HG03469 (cell line): ENCODE measurements around the gene PRKACB.

Experiments used
- ATAC-seq: cut with Tn5 transposase; IDR thresholded peaks from one replicate; pipeline ENCODE4 v1.9.1; 2021; ENCODE audit warnings: mild to moderate bottlenecking, moderate library complexity, moderate number of reproducible peaks; ENCODE audit not compliant: unreplicated experiment

The PRKACB gene

DNA sequence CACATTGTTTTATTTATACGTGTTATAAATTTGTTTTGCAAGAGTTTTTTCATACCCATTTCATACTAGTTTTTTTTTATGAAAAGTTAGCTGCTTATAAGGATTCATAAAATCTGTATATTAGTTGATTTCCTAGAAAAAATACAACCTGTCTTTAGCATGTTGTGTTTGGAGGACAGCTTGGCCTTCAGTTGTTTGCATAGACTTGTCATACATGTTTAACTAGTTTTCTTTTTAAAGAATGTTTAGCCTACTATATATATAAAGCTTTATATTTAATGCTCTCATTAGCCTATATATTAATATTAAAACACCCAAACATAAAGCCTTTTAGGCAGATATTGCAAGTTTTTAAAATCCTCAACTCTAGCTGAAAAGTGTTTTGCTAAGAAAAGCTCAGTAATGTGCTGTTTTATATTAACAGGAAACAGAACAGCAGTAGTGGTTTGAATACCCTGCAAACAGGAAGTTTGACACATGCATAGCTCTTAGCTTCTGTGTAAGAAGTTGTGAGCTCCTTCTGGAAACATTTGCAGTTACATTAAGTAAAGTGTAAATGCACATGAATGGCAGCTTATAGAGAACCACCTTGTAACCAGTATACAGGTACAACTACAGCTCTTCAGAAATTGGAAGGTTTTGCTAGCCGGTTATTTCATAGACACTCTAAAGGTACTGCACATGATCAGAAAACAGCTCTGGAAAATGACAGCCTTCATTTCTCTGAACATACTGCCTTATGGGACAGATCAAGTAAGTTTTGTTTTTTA, at the start of gene PRKACB:
Gene PRKACB, plus strand, starts transcription at position 476 of the 770 bp plus-strand sequence. Its CDS starts 91 bp downstream, at position 567.
- peak; percentile 91 for ATAC-seq

DNA sequence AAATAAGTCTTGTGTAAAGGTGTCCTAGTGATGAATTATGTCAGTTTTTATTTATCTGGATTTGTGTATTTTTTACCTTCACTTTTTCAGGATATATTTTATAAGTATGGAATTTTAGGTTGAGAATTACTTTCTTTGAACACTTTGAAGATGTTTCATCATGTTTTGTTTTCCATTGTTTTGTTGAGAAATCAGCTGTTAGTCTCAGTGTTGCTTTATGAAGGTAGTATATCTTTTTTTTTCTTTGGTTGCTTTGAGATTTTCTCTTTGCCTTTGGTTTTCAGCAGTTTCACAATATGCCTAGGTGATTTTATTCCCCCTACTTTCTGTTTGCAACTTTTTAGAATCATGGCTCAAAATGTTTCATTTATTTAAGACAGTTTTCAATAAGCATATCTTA, 48.8 kb upstream of the PRKACB start:
- ATAC-seq = no peak

DNA sequence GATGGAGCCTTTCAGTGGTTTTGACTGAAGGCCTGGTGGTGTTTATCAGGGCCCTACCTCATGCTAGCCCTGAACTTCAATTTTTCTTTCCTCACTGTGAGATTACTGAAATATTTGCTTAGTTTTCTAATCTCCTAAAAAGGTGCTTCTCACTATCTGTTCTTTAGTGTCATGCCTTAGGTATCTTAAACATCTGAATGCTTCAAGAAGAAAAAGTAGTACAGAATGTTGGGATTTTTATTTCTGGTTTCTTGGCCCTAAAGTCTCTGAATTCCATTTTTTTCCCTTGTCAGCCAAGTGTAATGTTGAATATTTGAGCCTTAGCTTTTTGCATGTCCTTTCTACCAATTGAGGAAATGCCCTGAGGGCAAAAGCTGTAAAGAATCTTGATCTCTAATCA, 47.9 kb upstream of the PRKACB start:
- no peak for ATAC-seq

- ATAC-seq = no peak
Measured at GRCh38 chr1:84101204-84101603, 42.9 kb upstream of the PRKACB start.

DNA sequence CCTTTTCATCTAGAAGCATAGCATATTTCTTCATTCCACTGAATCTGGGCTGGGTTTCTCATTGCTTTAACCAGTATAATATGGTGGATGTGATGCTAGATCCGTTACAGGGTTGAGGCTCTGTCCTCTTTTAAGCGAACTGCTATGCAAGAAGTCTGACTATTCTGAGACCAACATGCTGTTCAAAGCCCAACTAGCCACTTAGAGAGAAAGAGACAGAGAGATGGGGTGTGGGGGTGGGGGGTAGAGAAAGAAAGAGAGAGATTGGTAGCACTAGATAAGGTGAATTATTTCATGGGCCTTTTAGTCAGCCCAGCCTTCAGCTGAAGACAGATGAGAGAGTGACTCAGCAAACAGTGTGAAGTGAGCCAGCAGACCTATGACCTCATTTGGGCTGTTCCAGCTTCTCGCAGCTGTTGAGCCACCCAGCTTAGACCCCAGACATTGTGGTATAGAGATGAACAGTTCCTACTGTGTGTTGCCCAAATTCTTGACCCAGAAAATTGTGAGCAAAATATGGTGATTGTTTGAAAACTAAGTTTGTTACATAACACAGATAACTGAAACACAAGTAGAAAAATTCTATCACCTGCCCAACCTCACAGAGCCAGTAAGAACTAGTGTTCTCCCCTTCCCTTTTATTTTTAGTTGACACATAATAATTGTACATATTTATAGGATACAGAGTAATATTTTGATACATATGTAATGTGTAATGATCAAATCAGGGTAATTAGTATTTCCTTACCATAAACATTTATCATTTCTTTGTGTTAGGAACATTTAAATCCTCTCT, 40.7 kb upstream of the PRKACB start:
- ATAC-seq = peak; percentile 78

DNA sequence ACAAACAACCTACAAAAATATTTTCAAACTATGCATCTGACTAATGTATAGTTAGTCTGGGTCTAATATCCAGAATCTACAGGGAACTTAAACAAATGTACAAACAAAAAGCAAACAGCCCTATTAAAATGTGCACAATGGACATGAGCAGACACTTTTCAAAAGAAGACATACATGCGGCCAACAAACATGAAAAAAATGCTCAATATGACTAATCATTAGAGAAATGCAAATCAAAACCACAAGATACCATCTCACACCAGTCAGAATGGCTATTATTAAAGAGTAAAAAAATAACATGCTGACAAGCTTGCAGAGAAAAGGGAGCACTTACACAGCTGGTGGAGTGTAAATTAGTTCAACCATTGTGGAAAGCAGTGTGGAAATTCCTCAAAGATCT, 36.5 kb upstream of the PRKACB start:
- ATAC-seq = peak; percentile 60

GRCh38 chr1:84107955-84108354, 36.1 kb upstream of the PRKACB start:
- ATAC-seq = no peak

DNA sequence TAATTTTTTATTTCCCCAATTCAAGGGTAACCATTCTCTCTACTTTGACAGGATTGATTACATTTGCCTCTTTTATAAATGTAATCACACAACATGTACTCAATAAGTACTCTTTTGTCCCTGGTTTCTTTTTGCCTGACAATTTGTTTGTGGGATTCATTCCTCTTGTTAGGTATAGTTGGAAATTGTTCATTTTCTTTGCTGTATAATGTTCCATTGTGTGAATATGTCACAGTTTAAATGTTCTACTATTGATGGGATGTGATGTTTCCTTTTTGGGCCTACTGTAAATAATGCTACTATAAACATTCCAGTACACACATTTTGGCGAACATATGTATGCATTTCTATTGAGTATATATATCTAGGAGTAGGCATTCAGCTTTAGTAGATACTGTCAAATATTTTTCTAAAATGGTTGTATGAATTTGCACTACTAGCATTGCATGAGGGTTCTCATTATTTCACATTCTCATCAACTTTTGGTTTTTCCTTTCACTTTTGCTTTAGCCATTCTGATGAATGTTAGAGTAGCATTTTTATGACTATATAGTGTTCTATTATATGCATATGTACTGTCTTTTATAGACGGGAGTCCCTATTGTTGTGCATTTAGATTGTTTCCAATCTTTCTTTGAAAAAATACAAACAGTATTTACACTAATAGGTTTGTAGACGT, 35.0 kb upstream of the PRKACB start:
- ATAC-seq = no peak

DNA sequence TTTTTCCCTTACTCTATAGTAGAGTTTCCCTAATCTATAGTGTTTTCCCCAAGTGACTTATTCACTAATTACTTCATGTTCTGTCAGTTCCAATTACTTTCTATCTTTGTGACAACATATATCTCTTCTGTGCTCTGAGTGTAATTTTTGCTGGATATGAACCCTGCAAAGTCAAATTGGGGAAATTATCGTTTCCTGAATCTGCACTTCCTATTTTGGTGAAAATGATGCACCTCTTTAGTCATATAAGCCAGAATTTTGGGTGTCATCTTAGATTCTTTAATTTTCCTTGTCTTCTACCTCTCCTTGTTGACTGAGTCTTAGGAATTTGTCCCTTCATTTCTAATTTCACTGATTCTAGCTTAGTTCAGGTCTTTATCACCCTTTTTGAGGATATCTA, 33.4 kb upstream of the PRKACB start:
- no peak for ATAC-seq

DNA sequence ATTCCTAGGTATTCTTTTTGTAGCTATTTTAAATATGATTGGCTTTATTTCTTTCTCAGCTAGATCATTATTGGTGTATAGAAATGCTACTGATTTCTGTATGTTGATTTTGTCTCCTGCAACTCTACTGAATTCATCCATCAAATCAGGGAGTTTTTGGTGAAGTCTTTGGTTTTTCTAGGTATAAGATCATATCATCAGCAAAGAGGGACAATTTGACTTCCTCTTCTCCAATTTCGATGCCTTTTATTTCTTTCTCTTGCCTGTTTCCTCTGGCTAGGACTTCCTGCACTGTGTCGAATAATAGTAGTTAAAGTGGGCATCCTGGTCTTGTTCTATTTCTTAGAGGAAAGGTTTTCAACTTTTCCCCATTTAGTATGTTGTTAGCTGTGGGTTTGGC, 27.5 kb upstream of the PRKACB start:
- no peak for ATAC-seq

GRCh38 chr1:84117868-84118267, 26.2 kb upstream of the PRKACB start:
- ATAC-seq = no peak

- no peak for ATAC-seq
Measured at GRCh38 chr1:84121360-84121759, 22.7 kb upstream of the PRKACB start.

DNA sequence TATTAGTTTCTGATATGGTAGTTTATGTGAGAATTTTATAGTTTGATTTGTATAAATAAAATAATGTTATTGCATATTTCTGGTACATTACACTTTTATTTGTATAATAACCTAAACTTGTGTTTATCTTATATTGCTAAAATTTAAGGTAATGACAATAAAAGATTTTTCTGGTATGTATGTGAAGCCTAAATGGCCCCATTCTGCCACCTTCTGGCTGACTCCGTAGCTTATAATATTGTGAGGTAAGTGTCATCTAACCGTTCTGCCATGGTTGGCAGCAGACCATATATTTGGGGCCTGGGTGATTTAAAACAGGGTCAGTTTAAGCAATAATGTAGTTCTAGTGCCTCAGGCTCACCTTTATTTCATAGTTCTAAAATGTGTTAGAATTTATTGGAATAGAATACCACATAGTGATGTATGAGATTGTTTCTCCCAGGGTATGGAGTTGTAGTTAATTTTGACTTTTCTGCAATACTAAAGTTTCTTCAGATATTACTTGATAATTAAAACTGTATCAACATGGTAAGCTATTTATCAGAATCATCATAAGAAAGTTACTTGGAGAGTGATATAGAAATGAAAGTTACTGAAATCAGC, 21.2 kb upstream of the PRKACB start:
- peak; percentile 68 for ATAC-seq

DNA sequence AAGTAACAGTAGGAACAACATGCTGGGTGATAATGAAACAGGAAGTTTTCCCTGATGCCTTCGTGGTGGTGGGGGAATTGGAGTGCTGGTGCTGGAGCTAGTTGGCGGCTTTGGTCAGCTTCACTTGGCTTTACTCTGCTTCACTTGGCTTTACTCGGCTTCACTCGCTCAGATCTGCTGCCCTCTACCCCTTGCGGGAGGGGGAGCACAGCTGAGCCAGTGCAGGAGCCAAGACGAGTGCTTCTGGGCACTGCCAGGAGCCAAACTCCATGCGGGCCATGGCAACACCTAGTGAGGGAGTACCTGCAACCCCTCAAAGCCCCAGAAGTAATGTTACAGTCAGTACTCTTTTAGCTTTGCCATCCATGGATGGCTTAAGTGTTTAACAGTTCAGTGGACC, 10.6 kb upstream of the PRKACB start:
- ATAC-seq = no peak

DNA sequence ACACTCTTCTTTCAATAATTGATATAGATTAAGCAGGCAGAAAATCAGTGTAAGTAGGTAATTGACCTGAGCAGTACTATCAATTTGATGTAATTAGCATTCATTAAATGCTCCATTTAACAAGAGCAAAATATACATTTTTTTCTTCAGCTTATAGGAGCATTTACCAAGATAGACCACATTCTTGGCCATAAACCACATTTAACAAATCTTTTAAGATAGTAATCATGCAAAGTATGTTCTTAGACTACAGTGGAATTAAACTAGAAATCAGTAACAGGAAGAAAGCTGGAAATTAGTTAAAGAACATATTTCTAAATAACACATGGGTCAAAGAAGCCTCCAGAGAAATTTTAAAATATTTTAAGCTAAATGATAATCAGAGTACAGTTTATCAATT, 8.7 kb upstream of the PRKACB start:
- ATAC-seq = no peak

DNA sequence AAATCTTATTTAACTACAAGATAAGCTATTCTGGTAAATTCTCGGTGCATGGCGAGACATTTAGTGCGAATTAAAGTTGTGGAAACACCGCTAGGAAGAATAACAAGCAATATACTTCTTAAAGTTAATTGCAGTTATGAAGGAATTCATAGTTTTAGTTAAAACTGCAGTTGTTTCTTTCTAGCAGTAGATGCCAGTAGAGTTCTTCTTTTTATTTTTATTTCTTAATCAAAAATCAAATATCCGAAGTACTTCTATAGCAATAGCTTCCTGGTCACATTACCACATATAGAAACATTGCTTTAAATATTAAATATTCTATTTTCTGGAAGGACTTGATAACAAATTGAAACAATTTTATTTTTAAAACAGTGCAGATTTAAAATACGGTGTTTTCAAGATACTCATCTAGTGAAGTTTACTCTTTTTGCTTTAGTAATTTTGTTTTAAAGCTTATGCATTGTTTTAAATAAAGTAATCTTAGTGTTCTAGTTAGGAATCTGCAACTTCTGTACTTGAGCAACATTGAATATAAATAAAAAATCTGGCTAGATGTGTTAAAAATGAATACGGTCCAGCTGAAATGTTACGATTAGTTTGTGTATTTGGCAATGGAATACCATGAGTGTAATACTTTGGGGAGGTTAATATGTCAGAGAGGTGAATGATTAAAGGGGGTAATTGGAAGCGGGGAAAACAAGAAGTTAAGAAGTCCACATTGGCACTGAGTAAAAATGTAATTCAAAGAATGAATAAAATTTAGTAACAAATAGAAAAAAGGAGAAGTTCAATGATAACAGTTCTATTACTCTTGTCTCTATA, 2.7 kb upstream of the PRKACB start:
- no peak for ATAC-seq

- no peak for ATAC-seq
Measured at GRCh38 chr1:84145068-84145467, 997 bp downstream of the PRKACB start.

- ATAC-seq = peak; percentile 37
Measured at GRCh38 chr1:84146411-84147032, 2.5 kb downstream of the PRKACB start.

GRCh38 chr1:84148758-84149157, 4.7 kb downstream of the PRKACB start:
- no peak for ATAC-seq

GRCh38 chr1:84152649-84153056, 8.6 kb downstream of the PRKACB start:
- peak; percentile 89 for ATAC-seq
